ENCODE data around the gene CCL23. TPM values are rescaled to one million over a fixed set of nuclear protein-coding genes. Genes with fewer than 3 reads are reported as not detected.
"Not testable (repeated sequence)": the region's sequence is repeated elsewhere in the genome, so short reads cannot be mapped to it uniquely, and the experiment has no call there.

Gene CCL23
- total and polyA plus RNA-seq, 2 donors (not counting 1 experiment from before 2014, with no cell fraction given), result not detected

- Histone ChIP-seq H2AFZ (ENCODE audit: low read length) (no peak overlapping the region), H3K27ac (ENCODE audit: insufficient read depth, low read length) (no peak overlapping the region), H3K9me3 (ENCODE audit: control insufficient read depth, insufficient read depth, low read depth, low read length) (no peaks in the 10 kb centered on the region), H3K4me2 (ENCODE audit: extremely low read depth, insufficient read depth, low read length) (no peak overlapping the region), H3K27me3 (ENCODE audit: control insufficient read depth, insufficient read depth, low read length) (no peaks in the 10 kb centered on the region), H3K4me1 (ENCODE audit: control insufficient read depth, extremely low read depth, insufficient read depth, low read length) (no peaks in the 10 kb centered on the region), H3K36me3 (ENCODE audit: control insufficient read depth, insufficient read depth, low read length) (no peaks in the 10 kb centered on the region), H3K9ac (ENCODE audit: insufficient read depth, low read length) (no peak overlapping the region), H3K4me3 (replicated peaks in 1 of 4; ENCODE audit: control extremely low read depth in 1 of 4, insufficient read depth in 1 of 4, low read depth in 3 of 4, low read length in 4 of 4) (no peak overlapping the region), H4K20me1 (ENCODE audit: control insufficient read depth, extremely low read depth, insufficient read depth, low read length) (no peaks in the 10 kb centered on the region), H3K79me2 (ENCODE audit: control insufficient read depth, insufficient read depth, low read length) (no peaks in the 10 kb centered on the region)
- no peak for TF ChIP-seq EZH2 (IDR thresholded peaks at IDR 0.05; ENCODE audit: low read length, missing control alignments)
- TF ChIP-seq CTCF (conservative IDR thresholded peaks at IDR 0.05 in 1 of 2, IDR thresholded peaks at IDR 0.05 in 1 of 2; ENCODE audit: low read depth in 1 of 2, low read length in 2 of 2), result no peak
- DNase-seq (ENCODE audit: low read depth in 2 of 2), result no peak
These were observed 19.7 kb downstream of the CCL23 start for GRCh38 chr17:35998018-35998545.

GRCh38 chr17:35995346-35995745, 22.4 kb downstream of the CCL23 start:
- not testable (repeated sequence) for H3K27me3 ChIP-seq (ENCODE audit: control insufficient read depth, insufficient read depth, low read length); H3K4me1 ChIP-seq (ENCODE audit: control insufficient read depth, extremely low read depth, insufficient read depth, low read length); H2AFZ ChIP-seq (ENCODE audit: low read length); H3K79me2 ChIP-seq (ENCODE audit: control insufficient read depth, insufficient read depth, low read length); H3K36me3 ChIP-seq (ENCODE audit: control insufficient read depth, insufficient read depth, low read length); H3K4me3 ChIP-seq (replicated peaks in 1 of 4; ENCODE audit: control extremely low read depth in 1 of 4, insufficient read depth in 1 of 4, low read depth in 3 of 4, low read length in 4 of 4); H4K20me1 ChIP-seq (ENCODE audit: control insufficient read depth, extremely low read depth, insufficient read depth, low read length); H3K9ac ChIP-seq (ENCODE audit: insufficient read depth, low read length); H3K4me2 ChIP-seq (ENCODE audit: extremely low read depth, insufficient read depth, low read length); H3K9me3 ChIP-seq (ENCODE audit: control insufficient read depth, insufficient read depth, low read depth, low read length); DNase-seq (ENCODE audit: low read depth in 2 of 2); H3K27ac ChIP-seq (ENCODE audit: insufficient read depth, low read length)

DNA sequence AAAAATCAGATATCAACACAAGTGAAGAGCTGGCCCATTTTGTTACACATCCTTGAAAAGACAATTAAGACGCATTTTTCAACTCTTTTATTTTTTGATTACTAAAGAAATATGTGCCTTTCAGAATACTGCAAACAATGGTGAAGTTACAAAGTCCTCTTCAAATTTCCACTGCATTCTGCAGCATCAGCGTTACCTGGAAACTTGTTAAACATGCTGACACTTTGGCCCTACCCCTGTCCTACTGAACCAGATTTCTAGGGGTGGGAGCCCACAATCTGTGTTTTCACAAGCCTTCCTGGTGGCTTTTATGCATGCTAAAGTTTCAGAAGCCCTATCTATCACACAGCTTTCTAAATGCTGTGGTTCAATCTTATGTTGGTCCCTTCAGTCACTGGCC, 26.7 kb downstream of the CCL23 start:
- no peak overlapping the region for H3K27ac ChIP-seq (ENCODE audit: insufficient read depth, low read length)
- no peaks in the 10 kb centered on the region for H3K27me3 ChIP-seq (ENCODE audit: control insufficient read depth, insufficient read depth, low read length)
- DNase-seq (ENCODE audit: low read depth in 2 of 2), result no peak
- H3K9ac ChIP-seq (ENCODE audit: insufficient read depth, low read length), result no peak overlapping the region
- H3K36me3 ChIP-seq (ENCODE audit: control insufficient read depth, insufficient read depth, low read length), result no peaks in the 10 kb centered on the region
- H2AFZ ChIP-seq (ENCODE audit: low read length), result no peak overlapping the region
- H3K79me2 ChIP-seq (ENCODE audit: control insufficient read depth, insufficient read depth, low read length), result no peaks in the 10 kb centered on the region
- TF ChIP-seq CTCF (conservative IDR thresholded peaks at IDR 0.05 in 1 of 2, IDR thresholded peaks at IDR 0.05 in 1 of 2; ENCODE audit: low read depth in 1 of 2, low read length in 2 of 2) (no peak), EZH2 (IDR thresholded peaks at IDR 0.05; ENCODE audit: low read length, missing control alignments) (no peak)
- no peaks in the 10 kb centered on the region for H3K4me1 ChIP-seq (ENCODE audit: control insufficient read depth, extremely low read depth, insufficient read depth, low read length)
- no peak overlapping the region for H3K4me2 ChIP-seq (ENCODE audit: extremely low read depth, insufficient read depth, low read length)
- no peaks in the 10 kb centered on the region for H4K20me1 ChIP-seq (ENCODE audit: control insufficient read depth, extremely low read depth, insufficient read depth, low read length)
- no peak overlapping the region for H3K4me3 ChIP-seq (replicated peaks in 1 of 4; ENCODE audit: control extremely low read depth in 1 of 4, insufficient read depth in 1 of 4, low read depth in 3 of 4, low read length in 4 of 4)
- no peaks in the 10 kb centered on the region for H3K9me3 ChIP-seq (ENCODE audit: control insufficient read depth, insufficient read depth, low read depth, low read length)

All from fibroblast of lung (primary cell).